Endothelial cell of umbilical vein (primary cell): ENCODE data around the gene FAM76B. TPM values are rescaled to one million over a fixed set of nuclear protein-coding genes. Genes with fewer than 3 reads are reported as not detected.

Experiments used
- BruUV-seq: library from RNA; stranded (reverse); fragments of 400-500 nt; replicated peaks from 2 replicates; lab custom pipeline; 2021; lab: Mats Ljungman, UMichigan
- CTCF ChIA-PET: fragments of 300-600, 350-600 bp; sonication (Branson Sonifier 250); formaldehyde crosslinking; loops from one replicate; lab custom pipeline; 2021; ENCODE audit warnings: antibody characterized with exemption, inconsistent platforms; lab: Charles Lee
- POLR2A ChIA-PET: fragments of 300-600, 350-600 bp; sonication (Branson Sonifier 250); formaldehyde crosslinking; loops from one replicate; lab custom pipeline; 2021; ENCODE audit warnings: antibody characterized with exemption, inconsistent platforms; lab: Charles Lee
- DNase-seq: peaks from one replicate; pipeline ENCODE4 v3.0.0-alpha.2; 2011; ENCODE audit warnings: low read depth, low spot score
- FAIRE-seq: peaks from 2 replicates; lab custom pipeline; 2011; peaks lifted over from hg19 to GRCh38; lab: Jason Lieb, UNC
- H2AFZ ChIP-seq: 2 replicates; pipeline ENCODE4 v1.6.0; 2012; ENCODE audit warnings: low read depth, low read length, control low read depth, inconsistent platforms
- H3K27ac ChIP-seq: 2 replicates; pipeline ENCODE4 v1.5.1; 2011; ENCODE audit warnings: low read depth, mild to moderate bottlenecking, control low read depth, low read length, moderate library complexity; ENCODE audit not compliant: insufficient read depth
- H3K27me3 ChIP-seq, 2 experiments: 2 replicates each; pipeline versions ENCODE4 v1.6.0 to v1.6.1; 2011; ENCODE audit warnings: low read length in 2 of 2, mixed read lengths in 1 of 2; ENCODE audit not compliant: control insufficient read depth in 2 of 2, insufficient read depth in 2 of 2
- H3K36me3 ChIP-seq, 2 experiments: 2 replicates in 1 of 2; 3 replicates in 1 of 2; pipeline ENCODE4 v1.5.1; 2011; ENCODE audit warnings: low read length in 2 of 2, mild to moderate bottlenecking in 1 of 2, moderate library complexity in 1 of 2; ENCODE audit not compliant: control insufficient read depth in 2 of 2, insufficient read depth in 2 of 2; ENCODE audit errors: extremely low read depth in 1 of 2
- H3K4me1 ChIP-seq: 3 replicates; pipeline ENCODE4 v1.5.1; 2011; ENCODE audit warnings: mild to moderate bottlenecking, low read length; ENCODE audit not compliant: control insufficient read depth, insufficient read depth; ENCODE audit errors: extremely low read depth
- H3K4me2 ChIP-seq: 2 replicates; pipeline ENCODE4 v1.6.1; 2011; ENCODE audit warnings: low read length, control low read depth, mixed read lengths; ENCODE audit not compliant: insufficient read depth
- H3K4me3 ChIP-seq, 3 experiments: fragments of 200-600 bp in 1 of 3; sonication (generic), shearing (Covaris generic) in 1 of 3; replicated peaks in 1 of 3; 2 replicates each; pipeline ENCODE4 v1.5.1; 2011 to 2016; ENCODE audit warnings: control low read depth in 3 of 3, low read length in 3 of 3, mild to moderate bottlenecking in 2 of 3, inconsistent platforms in 1 of 3, low read depth in 1 of 3, moderate library complexity in 1 of 3; ENCODE audit not compliant: insufficient read depth in 1 of 3
- H3K79me2 ChIP-seq: 2 replicates; pipeline ENCODE4 v1.6.0; 2012; ENCODE audit warnings: low read length, inconsistent platforms; ENCODE audit not compliant: control insufficient read depth, insufficient read depth
- H3K9ac ChIP-seq: replicated peaks from 2 replicates; pipeline ENCODE3; 2011; ENCODE audit warnings: low read length, control low read depth; ENCODE audit not compliant: insufficient read depth; ENCODE audit errors: extremely low read depth
- H3K9me1 ChIP-seq: replicated peaks from 3 replicates; pipeline ENCODE4 v1.6.0; 2011; ENCODE audit warnings: mild to moderate bottlenecking, low read length; ENCODE audit not compliant: control insufficient read depth, insufficient read depth; ENCODE audit errors: extremely low read depth
- H3K9me3 ChIP-seq: replicated peaks from 2 replicates; pipeline ENCODE4 v1.5.1; 2012; ENCODE audit warnings: low read length, inconsistent platforms; ENCODE audit not compliant: control insufficient read depth, insufficient read depth
- H4K20me1 ChIP-seq: replicated peaks from 2 replicates; pipeline ENCODE3; 2011; ENCODE audit warnings: mild to moderate bottlenecking, low read length; ENCODE audit not compliant: control insufficient read depth, insufficient read depth; ENCODE audit errors: extremely low read depth
- CTCF ChIP-seq, 2 donors: IDR thresholded peaks; 1 replicate in 1 of 2; 2 replicates in 1 of 2; pipeline ENCODE4 v1.5.1; 2011; ENCODE audit warnings: low read length in 2 of 2, mild to moderate bottlenecking in 2 of 2, moderate library complexity in 2 of 2, control low read depth in 1 of 2, inconsistent platforms in 1 of 2, low read depth in 1 of 2; ENCODE audit not compliant: insufficient read depth in 1 of 2; ENCODE audit errors: extremely low read depth in 1 of 2
- EZH2 ChIP-seq: IDR thresholded peaks from 2 replicates; pipeline ENCODE4 v1.6.1; 2012; ENCODE audit warnings: borderline replicate concordance, low read depth, mild to moderate bottlenecking, moderate library complexity, low read length, inconsistent platforms; ENCODE audit not compliant: severe bottlenecking
- FOS ChIP-seq: IDR thresholded peaks from 2 replicates; pipeline ENCODE4 v1.6.1; 2011; ENCODE audit warnings: mild to moderate bottlenecking, low read length, moderate library complexity, borderline replicate concordance; ENCODE audit not compliant: insufficient read depth
- GATA2 ChIP-seq: IDR thresholded peaks from 2 replicates; pipeline ENCODE4 v1.7.0; 2011; ENCODE audit warnings: low read depth, mild to moderate bottlenecking, moderate library complexity, mixed read lengths, low read length; ENCODE audit not compliant: insufficient read length, insufficient read depth
- JUN ChIP-seq: IDR thresholded peaks from 2 replicates; pipeline ENCODE4 v1.6.1; 2011; ENCODE audit warnings: borderline replicate concordance, low read depth; ENCODE audit not compliant: insufficient read length, insufficient read depth
- MAX ChIP-seq: IDR thresholded peaks from 2 replicates; pipeline ENCODE4 v1.6.1; 2011; ENCODE audit not compliant: insufficient read depth, insufficient read length
- MYC ChIP-seq: IDR thresholded peaks from one replicate; pipeline ENCODE4 v1.6.1; 2011; ENCODE audit warnings: mild to moderate bottlenecking, low read depth, low read length
- POLR2A ChIP-seq: IDR thresholded peaks from 2 replicates; pipeline ENCODE4 v1.6.1; 2012; ENCODE audit warnings: low read depth, mild to moderate bottlenecking, control low read depth, low read length
- POLR2AphosphoS5 ChIP-seq: IDR thresholded peaks from 2 replicates; pipeline ENCODE4 v1.6.1; 2012; ENCODE audit warnings: low read depth, mild to moderate bottlenecking, control low read depth, low read length, moderate library complexity; ENCODE audit not compliant: insufficient read depth
- dilution Hi-C: fragments of 300-500 bp; cut with MboI; formaldehyde crosslinking; loops from one replicate; pipeline ENCODE4 v1.15.0; 2019; ENCODE audit warnings: low sequenced_read_pairs; ENCODE audit not compliant: extremely low pct_ligation_motif_present
- intact Hi-C: fragments of 100-400 bp; cut with micrococcal nuclease; formaldehyde crosslinking; loops from one replicate; pipeline ENCODE4 v1.10.0; 2022
- polyA plus RNA-seq, 4 experiments: library from polyadenylated mRNA; depleted of rRNA in 3 of 4; stranded (reverse) in 3 of 4; unstranded in 1 of 4; fragments of >200 nt; gene quantifications; 2 replicates each; pipeline versions ENCODE4 v1.2.1 to v1.2.3, GENCODE V29; 2011 to 2012; ENCODE audit warnings: missing spikeins in 1 of 4
- total RNA-seq: library from RNA; stranded (reverse); gene quantifications from 2 replicates; pipeline ENCODE4 v1.2.3, GENCODE V29; 2021

FAM76B gene
- total and polyA plus RNA-seq, 2 donors (not counting 3 experiments of a cell fraction or from before 2014, with no cell fraction given) = 6.7 to 25.7 TPM

DNA sequence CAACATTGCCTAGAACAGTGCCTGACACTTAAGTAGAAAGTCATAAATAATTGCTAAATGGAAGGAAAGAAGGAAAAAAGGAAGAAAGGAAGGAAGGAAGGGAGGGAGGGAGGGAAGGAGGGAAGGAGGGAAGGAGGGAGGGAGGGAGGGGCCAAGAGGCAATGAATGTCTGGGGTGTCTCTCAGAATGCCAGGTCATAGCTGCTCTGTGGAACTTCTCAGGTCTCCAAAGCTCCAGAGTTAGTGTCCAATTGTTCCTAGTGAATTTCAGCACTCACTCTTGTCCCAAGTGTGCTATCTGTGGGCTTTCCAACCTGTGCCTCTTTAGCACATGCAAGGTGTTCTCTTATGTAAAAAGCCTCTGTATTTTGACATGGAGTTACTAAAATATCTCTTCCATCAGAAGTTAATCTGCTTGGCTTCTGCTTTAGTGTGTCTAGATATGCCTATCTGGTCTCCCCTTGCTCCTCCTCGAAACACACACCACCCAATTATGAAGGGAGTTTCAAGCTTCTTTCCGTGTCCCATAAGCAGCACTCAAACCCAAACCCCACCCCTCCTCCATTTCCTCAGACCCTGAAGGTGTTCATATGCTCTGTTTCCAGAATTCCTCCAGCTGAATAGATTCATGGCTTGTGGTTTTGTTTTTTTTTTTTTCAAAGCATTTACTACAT, 56.5 kb downstream of the FAM76B start:
- FAIRE-seq = no peak
- H3K27ac ChIP-seq = no peak overlapping the region
- POLR2A ChIA-PET = no interaction called here

More for the DNA sequence above, 56.5 kb downstream of the FAM76B start:
- no peak overlapping the region for H3K9ac ChIP-seq
- H3K9me1 ChIP-seq = no peaks in the 10 kb centered on the region
- dilution Hi-C loops (no loop called here), intact Hi-C loops (no loop called here)
- H3K36me3 ChIP-seq = no peaks in the 10 kb centered on the region
- peaks cover 3 to 15% of the 10 kb centered on the region in 2 experiments for H3K27me3 ChIP-seq
- H3K9me3 ChIP-seq = no peaks in the 10 kb centered on the region
- BruUV-seq = no TSS peak
- CTCF ChIA-PET = interaction anchor here (1.0 to 1.6 kb wide), 2 partner anchors 28 to 576 kb away, joined by 3 to 4 read pairs; no protein-coding TSS in a partner anchor
- no peak for DNase-seq
- H4K20me1 ChIP-seq = no peaks in the 10 kb centered on the region
- H3K4me1 ChIP-seq = no peaks in the 10 kb centered on the region
- no peaks in the 10 kb centered on the region for H3K79me2 ChIP-seq
- H3K4me3 ChIP-seq = no peak overlapping the region
- H3K4me2 ChIP-seq = no peak overlapping the region
- TF ChIP-seq CTCF (IDR thresholded peaks at IDR 0.05; ENCODE audit: extremely low read depth in 1 of 2, insufficient read depth in 1 of 2, low read depth in 1 of 2, low read length in 2 of 2) (no peak), POLR2AphosphoS5 (no peak), POLR2A (no peak), JUN (no peak), FOS (no peak), MYC (no peak), MAX (no peak), GATA2 (no peak), EZH2 (no peak)
- H2AFZ ChIP-seq = no peak overlapping the region
